ENCODE measurements around the gene AP2M1. TPM values are rescaled to one million over a fixed set of nuclear protein-coding genes. Genes with fewer than 3 reads are reported as not detected.

The AP2M1 gene
- total and polyA plus RNA-seq, 2 of the 13 experiments (the other 11 are each of a cell fraction or from before 2014, with no cell fraction given) = 126 to 146 TPM

DNA sequence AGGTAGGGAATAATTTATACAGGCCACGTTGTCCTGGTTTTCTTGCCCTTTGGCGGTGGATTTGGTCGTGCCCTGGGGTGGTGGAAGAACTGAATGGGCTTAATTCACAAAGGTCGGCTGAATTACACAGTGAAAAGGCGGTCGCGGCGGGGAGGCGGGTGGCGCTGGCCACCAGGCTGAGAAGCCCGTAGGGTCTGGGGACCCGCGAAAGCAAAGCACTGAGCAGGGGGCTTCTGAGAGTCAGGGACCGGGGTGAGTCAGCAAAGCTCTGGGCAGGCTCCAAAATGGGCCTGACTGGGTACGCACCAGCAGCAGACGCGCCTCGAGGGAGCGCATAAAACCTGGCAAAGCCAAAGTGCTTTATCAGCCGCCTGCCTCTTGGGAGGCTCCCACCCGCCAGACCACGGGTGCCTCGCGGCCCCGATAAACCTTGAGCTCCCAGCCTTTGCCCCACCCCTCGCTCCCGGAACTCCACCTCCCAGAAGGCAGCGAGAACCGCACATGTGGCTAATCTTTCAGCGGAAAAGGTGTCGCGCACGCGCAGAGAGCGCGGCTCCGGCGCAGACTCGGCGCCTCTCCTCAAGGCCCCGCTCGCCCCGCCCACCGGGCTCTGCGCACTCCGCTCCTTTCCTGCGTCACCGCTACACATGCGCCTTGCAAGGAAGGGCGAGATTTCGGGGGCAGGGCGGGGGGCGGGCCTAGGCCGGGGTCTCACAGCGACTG lies 11.0 kb downstream of the AP2M1 start (continued):
- TF ChIP-seq, protein P1, sequence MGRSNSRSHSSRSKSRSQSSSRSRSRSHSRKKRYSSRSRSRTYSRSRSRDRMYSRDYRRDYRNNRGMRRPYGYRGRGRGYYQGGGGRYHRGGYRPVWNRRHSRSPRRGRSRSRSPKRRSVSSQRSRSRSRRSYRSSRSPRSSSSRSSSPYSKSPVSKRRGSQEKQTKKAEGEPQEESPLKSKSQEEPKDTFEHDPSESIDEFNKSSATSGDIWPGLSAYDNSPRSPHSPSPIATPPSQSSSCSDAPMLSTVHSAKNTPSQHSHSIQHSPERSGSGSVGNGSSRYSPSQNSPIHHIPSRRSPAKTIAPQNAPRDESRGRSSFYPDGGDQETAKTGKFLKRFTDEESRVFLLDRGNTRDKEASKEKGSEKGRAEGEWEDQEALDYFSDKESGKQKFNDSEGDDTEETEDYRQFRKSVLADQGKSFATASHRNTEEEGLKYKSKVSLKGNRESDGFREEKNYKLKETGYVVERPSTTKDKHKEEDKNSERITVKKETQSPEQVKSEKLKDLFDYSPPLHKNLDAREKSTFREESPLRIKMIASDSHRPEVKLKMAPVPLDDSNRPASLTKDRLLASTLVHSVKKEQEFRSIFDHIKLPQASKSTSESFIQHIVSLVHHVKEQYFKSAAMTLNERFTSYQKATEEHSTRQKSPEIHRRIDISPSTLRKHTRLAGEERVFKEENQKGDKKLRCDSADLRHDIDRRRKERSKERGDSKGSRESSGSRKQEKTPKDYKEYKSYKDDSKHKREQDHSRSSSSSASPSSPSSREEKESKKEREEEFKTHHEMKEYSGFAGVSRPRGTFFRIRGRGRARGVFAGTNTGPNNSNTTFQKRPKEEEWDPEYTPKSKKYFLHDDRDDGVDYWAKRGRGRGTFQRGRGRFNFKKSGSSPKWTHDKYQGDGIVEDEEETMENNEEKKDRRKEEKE (IDR thresholded peaks at IDR 0.05) = no peak
- TF ChIP-seq, protein P2, sequence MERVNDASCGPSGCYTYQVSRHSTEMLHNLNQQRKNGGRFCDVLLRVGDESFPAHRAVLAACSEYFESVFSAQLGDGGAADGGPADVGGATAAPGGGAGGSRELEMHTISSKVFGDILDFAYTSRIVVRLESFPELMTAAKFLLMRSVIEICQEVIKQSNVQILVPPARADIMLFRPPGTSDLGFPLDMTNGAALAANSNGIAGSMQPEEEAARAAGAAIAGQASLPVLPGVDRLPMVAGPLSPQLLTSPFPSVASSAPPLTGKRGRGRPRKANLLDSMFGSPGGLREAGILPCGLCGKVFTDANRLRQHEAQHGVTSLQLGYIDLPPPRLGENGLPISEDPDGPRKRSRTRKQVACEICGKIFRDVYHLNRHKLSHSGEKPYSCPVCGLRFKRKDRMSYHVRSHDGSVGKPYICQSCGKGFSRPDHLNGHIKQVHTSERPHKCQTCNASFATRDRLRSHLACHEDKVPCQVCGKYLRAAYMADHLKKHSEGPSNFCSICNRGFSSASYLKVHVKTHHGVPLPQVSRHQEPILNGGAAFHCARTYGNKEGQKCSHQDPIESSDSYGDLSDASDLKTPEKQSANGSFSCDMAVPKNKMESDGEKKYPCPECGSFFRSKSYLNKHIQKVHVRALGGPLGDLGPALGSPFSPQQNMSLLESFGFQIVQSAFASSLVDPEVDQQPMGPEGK (CRISPR knock-in tag; IDR thresholded peaks at IDR 0.05) = peak; percentile 49; the same call in 1 of the 2 replicates
- TF ChIP-seq NCOA1 (CRISPR knock-in tag; IDR thresholded peaks at IDR 0.05) (0 out of 2 replicates have a peak, but pooled peaks have one; percentile 40), PHF20 (CRISPR knock-in tag; IDR thresholded peaks at IDR 0.05) (peak; percentile 71), ATM (IDR thresholded peaks at IDR 0.05; ENCODE audit: borderline replicate concordance) (no peak), MXI1 (IDR thresholded peaks at IDR 0.05; ENCODE audit: borderline replicate concordance, low read depth, low read length) (peak; percentile 94; the same call in 1 of the 3 replicates), MEIS1 (CRISPR knock-in tag; IDR thresholded peaks at IDR 0.05; ENCODE audit: borderline replicate concordance) (no peak), SMAD3 (CRISPR knock-in tag; IDR thresholded peaks at IDR 0.05) (no peak), HNRNPLL (IDR thresholded peaks at IDR 0.05; ENCODE audit: low read depth, low read length, poor library complexity, severe bottlenecking) (peak; percentile 98)
- TF ChIP-seq, protein P3, sequence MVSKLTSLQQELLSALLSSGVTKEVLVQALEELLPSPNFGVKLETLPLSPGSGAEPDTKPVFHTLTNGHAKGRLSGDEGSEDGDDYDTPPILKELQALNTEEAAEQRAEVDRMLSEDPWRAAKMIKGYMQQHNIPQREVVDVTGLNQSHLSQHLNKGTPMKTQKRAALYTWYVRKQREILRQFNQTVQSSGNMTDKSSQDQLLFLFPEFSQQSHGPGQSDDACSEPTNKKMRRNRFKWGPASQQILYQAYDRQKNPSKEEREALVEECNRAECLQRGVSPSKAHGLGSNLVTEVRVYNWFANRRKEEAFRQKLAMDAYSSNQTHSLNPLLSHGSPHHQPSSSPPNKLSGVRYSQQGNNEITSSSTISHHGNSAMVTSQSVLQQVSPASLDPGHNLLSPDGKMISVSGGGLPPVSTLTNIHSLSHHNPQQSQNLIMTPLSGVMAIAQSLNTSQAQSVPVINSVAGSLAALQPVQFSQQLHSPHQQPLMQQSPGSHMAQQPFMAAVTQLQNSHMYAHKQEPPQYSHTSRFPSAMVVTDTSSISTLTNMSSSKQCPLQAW (CRISPR knock-in tag; IDR thresholded peaks at IDR 0.05) = peak; percentile 85; the same call in 1 of the 2 replicates
- TF ChIP-seq, protein P4, sequence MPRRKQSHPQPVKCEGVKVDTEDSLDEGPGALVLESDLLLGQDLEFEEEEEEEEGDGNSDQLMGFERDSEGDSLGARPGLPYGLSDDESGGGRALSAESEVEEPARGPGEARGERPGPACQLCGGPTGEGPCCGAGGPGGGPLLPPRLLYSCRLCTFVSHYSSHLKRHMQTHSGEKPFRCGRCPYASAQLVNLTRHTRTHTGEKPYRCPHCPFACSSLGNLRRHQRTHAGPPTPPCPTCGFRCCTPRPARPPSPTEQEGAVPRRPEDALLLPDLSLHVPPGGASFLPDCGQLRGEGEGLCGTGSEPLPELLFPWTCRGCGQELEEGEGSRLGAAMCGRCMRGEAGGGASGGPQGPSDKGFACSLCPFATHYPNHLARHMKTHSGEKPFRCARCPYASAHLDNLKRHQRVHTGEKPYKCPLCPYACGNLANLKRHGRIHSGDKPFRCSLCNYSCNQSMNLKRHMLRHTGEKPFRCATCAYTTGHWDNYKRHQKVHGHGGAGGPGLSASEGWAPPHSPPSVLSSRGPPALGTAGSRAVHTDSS (CRISPR knock-in tag; conservative IDR thresholded peaks at IDR 0.05) = no peak
- TF ChIP-seq, protein P5, sequence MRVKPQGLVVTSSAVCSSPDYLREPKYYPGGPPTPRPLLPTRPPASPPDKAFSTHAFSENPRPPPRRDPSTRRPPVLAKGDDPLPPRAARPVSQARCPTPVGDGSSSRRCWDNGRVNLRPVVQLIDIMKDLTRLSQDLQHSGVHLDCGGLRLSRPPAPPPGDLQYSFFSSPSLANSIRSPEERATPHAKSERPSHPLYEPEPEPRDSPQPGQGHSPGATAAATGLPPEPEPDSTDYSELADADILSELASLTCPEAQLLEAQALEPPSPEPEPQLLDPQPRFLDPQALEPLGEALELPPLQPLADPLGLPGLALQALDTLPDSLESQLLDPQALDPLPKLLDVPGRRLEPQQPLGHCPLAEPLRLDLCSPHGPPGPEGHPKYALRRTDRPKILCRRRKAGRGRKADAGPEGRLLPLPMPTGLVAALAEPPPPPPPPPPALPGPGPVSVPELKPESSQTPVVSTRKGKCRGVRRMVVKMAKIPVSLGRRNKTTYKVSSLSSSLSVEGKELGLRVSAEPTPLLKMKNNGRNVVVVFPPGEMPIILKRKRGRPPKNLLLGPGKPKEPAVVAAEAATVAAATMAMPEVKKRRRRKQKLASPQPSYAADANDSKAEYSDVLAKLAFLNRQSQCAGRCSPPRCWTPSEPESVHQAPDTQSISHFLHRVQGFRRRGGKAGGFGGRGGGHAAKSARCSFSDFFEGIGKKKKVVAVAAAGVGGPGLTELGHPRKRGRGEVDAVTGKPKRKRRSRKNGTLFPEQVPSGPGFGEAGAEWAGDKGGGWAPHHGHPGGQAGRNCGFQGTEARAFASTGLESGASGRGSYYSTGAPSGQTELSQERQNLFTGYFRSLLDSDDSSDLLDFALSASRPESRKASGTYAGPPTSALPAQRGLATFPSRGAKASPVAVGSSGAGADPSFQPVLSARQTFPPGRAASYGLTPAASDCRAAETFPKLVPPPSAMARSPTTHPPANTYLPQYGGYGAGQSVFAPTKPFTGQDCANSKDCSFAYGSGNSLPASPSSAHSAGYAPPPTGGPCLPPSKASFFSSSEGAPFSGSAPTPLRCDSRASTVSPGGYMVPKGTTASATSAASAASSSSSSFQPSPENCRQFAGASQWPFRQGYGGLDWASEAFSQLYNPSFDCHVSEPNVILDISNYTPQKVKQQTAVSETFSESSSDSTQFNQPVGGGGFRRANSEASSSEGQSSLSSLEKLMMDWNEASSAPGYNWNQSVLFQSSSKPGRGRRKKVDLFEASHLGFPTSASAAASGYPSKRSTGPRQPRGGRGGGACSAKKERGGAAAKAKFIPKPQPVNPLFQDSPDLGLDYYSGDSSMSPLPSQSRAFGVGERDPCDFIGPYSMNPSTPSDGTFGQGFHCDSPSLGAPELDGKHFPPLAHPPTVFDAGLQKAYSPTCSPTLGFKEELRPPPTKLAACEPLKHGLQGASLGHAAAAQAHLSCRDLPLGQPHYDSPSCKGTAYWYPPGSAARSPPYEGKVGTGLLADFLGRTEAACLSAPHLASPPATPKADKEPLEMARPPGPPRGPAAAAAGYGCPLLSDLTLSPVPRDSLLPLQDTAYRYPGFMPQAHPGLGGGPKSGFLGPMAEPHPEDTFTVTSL (CRISPR knock-in tag; IDR thresholded peaks at IDR 0.05; ENCODE audit: borderline replicate concordance) = no peak
